ENCODE results near the gene RNF34. TPM values are rescaled to one million over a fixed set of nuclear protein-coding genes. Genes with fewer than 3 reads are reported as not detected.

The RNF34 gene
- total RNA-seq, 2 donors from 2014 or later, result 63.8 to 63.9 TPM

- Mint-ChIP-seq H3K4me1 (peaks cover 18% of the 10 kb centered on the region), H3K36me3 (ENCODE audit: low read depth) (no peaks in the 10 kb centered on the region), H3K4me3 (no peak overlapping the region), H3K27ac (peak overlapping the region; percentile 8), H3K27me3 (no peaks in the 10 kb centered on the region)
- peak; percentile 41 for ATAC-seq
- no peak for DNase-seq
- H3K9me3 ChIP-seq (ENCODE audit: control insufficient read depth, low read length, poor library complexity, severe bottlenecking), result no peaks in the 10 kb centered on the region
Observed at GRCh38 chr12:121451961-121452339, 52.0 kb downstream of the RNF34 start.

DNA sequence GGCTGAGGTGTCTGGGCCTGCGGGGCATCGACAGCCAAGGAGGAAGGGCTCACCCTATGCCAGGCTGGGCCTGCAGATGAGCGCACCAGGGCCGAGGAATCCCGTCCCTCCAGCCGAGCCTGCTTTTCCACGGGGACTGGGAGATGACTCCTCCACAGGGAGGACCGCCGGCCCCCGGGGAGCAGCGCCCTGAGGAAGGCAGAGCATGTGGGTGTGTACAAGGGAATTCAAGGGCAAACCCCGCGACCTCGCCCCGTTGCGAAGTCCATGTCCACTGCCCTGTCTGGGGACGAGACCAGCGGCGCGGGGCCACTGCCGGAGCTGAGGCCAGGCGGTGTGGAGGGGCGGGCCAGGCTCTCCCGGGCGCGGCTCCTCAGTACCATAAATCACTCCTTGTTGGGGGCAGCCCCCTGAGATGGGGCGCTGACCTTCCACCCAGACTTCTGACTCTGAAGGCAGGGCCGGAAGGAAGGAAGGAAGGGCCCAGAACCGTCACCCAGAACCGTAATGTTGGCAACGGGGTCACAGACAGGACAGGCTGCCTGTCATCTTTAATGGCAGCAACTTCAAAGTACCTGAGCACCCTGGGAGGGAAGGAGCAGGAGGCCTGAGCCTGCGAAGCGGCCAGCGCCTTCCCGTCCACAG is 52.5 kb downstream of the RNF34 start:
- H3K4me3 Mint-ChIP-seq, result no peak overlapping the region
- no peaks in the 10 kb centered on the region for H3K9me3 ChIP-seq (ENCODE audit: control insufficient read depth, low read length, poor library complexity, severe bottlenecking)
- H3K4me1 Mint-ChIP-seq, result peaks cover 19% of the 10 kb centered on the region
- H3K27me3 Mint-ChIP-seq, result no peaks in the 10 kb centered on the region
- ATAC-seq (peak; percentile 35), DNase-seq (no peak)
- H3K36me3 Mint-ChIP-seq (ENCODE audit: low read depth), result no peaks in the 10 kb centered on the region
- H3K27ac Mint-ChIP-seq, result peak overlapping the region; percentile 8

DNA sequence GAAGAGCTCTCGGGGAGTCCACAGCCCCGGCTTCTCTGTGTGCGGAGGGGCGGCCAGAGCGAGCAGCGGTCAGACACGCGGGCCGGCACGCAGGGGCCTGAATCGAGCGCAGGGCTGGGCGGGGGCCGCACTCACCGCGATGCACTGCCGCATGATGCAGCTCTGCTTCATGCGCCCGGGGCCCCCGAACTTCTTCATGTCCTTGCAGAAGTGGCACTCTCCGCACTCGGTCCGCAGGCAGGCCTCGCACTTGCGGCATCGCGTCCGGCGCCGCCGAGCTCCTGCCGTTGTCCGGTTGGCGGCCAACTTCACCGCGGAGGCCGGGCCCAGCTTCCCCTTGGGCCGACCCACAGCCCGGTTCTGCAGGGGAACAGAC is 53.1 kb downstream of the RNF34 start:
- Mint-ChIP-seq H3K4me3 (no peak overlapping the region), H3K27ac (no peak overlapping the region), H3K4me1 (peaks cover 22% of the 10 kb centered on the region), H3K27me3 (no peaks in the 10 kb centered on the region), H3K36me3 (ENCODE audit: low read depth) (no peaks in the 10 kb centered on the region)
- ATAC-seq (no peak), DNase-seq (no peak)
- H3K9me3 ChIP-seq (ENCODE audit: control insufficient read depth, low read length, poor library complexity, severe bottlenecking), result no peaks in the 10 kb centered on the region

DNA sequence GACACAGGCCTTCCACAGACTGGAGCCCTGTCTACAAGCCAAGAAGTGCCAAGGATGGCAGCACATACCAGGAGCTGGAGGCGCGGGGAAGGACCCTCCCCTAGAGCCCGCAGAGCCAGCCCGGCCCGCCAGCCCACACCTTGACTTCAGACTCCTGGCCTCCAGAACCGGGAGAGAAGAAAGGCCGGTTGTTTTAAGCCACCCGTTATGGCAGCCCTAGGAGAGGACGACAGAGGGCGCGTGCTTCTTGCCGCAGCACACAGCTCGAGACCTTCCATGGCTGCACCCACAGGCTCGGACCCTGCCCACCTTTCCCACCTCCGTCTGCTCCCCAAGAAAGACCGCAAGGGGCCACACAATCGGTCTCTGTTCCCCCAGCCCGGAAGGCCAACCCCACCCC is 53.7 kb downstream of the RNF34 start:
- Mint-ChIP-seq H3K4me3 (no peak overlapping the region), H3K4me1 (peaks cover 22% of the 10 kb centered on the region), H3K36me3 (ENCODE audit: low read depth) (no peaks in the 10 kb centered on the region), H3K27ac (peak overlapping the region; percentile 47), H3K27me3 (no peaks in the 10 kb centered on the region)
- no peak for DNase-seq
- no peak for ATAC-seq
- no peaks in the 10 kb centered on the region for H3K9me3 ChIP-seq (ENCODE audit: control insufficient read depth, low read length, poor library complexity, severe bottlenecking)

GRCh38 chr12:121454921-121455320 is 55.0 kb downstream of the RNF34 start:
- H3K27me3 Mint-ChIP-seq, result no peaks in the 10 kb centered on the region
- H3K4me3 Mint-ChIP-seq, result no peak overlapping the region
- ATAC-seq (no peak), DNase-seq (no peak)
- H3K9me3 ChIP-seq (ENCODE audit: control insufficient read depth, low read length, poor library complexity, severe bottlenecking), result no peaks in the 10 kb centered on the region
- no peaks in the 10 kb centered on the region for H3K36me3 Mint-ChIP-seq (ENCODE audit: low read depth)
- H3K27ac Mint-ChIP-seq, result peak overlapping the region; percentile 19
- peaks cover 19% of the 10 kb centered on the region for H3K4me1 Mint-ChIP-seq

- Mint-ChIP-seq H3K27ac (no peak overlapping the region), H3K36me3 (ENCODE audit: low read depth) (no peaks in the 10 kb centered on the region), H3K4me1 (peaks cover 27% of the 10 kb centered on the region), H3K4me3 (no peak overlapping the region), H3K27me3 (no peaks in the 10 kb centered on the region)
- no peaks in the 10 kb centered on the region for H3K9me3 ChIP-seq (ENCODE audit: control insufficient read depth, low read length, poor library complexity, severe bottlenecking)
- no peak for ATAC-seq
- no peak for DNase-seq
Observed at GRCh38 chr12:121455766-121456420, 56.0 kb downstream of the RNF34 start.

- H3K36me3 Mint-ChIP-seq (ENCODE audit: low read depth), result no peaks in the 10 kb centered on the region
- DNase-seq, result no peak
- no peaks in the 10 kb centered on the region for H3K27me3 Mint-ChIP-seq
- H3K9me3 ChIP-seq (ENCODE audit: control insufficient read depth, low read length, poor library complexity, severe bottlenecking), result no peaks in the 10 kb centered on the region
- ATAC-seq, result no peak
- peak overlapping the region; percentile 66 for H3K27ac Mint-ChIP-seq
- H3K4me3 Mint-ChIP-seq, result no peak overlapping the region
- H3K4me1 Mint-ChIP-seq, result peaks cover 32% of the 10 kb centered on the region
Observed at GRCh38 chr12:121456551-121456950, 56.6 kb downstream of the RNF34 start.

DNA sequence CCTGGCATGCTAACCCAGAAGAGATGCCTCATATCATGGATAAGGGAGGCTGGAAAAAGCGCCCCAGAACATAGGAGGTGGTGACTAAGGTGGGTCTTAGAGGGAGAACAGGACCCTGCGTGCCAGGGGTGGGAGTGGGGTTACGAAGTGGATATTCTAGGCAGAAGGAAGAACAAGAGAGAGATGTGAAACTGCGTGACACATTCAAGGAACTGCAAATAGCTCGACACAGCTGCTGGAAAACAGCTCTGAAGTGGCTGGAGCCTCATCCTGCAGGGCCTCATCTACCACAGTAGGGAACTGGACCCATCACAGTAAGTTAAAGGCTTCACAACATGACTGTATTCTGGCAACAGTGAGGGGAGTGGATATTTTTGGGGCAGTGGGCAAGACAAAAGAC is 61.1 kb downstream of the RNF34 start:
- ATAC-seq, result no peak
- Mint-ChIP-seq H3K4me1 (peaks cover 31% of the 10 kb centered on the region), H3K4me3 (no peak overlapping the region), H3K36me3 (ENCODE audit: low read depth) (no peaks in the 10 kb centered on the region), H3K27ac (no peak overlapping the region), H3K27me3 (no peaks in the 10 kb centered on the region)
- H3K9me3 ChIP-seq (ENCODE audit: control insufficient read depth, low read length, poor library complexity, severe bottlenecking), result no peaks in the 10 kb centered on the region
- DNase-seq, result no peak

DNA sequence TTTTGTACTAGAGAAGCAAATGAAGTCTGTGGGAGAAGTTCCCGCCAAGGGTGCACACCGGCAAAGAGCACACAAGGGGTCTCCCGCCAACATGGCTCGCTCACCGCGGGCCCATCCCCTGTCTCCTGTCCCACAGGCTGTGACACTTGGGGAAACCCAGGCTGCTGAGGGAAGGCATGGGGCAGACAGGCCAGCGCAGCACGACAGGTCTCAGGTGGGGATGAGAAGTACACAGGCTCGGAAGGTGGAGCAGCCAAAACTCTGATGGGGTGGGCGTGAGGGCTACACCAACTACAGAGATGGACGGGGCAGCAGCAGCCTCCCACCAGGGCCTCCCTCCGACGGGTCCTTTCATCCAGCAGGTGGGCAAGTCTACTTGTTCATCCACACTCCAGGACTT is 64.4 kb downstream of the RNF34 start:
- ATAC-seq (no peak), DNase-seq (no peak)
- peak overlapping the region; percentile 41 for H3K4me3 Mint-ChIP-seq
- no peaks in the 10 kb centered on the region for H3K36me3 Mint-ChIP-seq (ENCODE audit: low read depth)
- H3K9me3 ChIP-seq (ENCODE audit: control insufficient read depth, low read length, poor library complexity, severe bottlenecking), result no peaks in the 10 kb centered on the region
- H3K27me3 Mint-ChIP-seq, result no peaks in the 10 kb centered on the region
- H3K4me1 Mint-ChIP-seq, result peaks cover 32% of the 10 kb centered on the region
- H3K27ac Mint-ChIP-seq, result no peak overlapping the region

- no peaks in the 10 kb centered on the region for H3K36me3 Mint-ChIP-seq (ENCODE audit: low read depth)
- ATAC-seq, result peak; percentile 0
Observed at GRCh38 chr12:121465921-121466793, 66.2 kb downstream of the RNF34 start.

DNA sequence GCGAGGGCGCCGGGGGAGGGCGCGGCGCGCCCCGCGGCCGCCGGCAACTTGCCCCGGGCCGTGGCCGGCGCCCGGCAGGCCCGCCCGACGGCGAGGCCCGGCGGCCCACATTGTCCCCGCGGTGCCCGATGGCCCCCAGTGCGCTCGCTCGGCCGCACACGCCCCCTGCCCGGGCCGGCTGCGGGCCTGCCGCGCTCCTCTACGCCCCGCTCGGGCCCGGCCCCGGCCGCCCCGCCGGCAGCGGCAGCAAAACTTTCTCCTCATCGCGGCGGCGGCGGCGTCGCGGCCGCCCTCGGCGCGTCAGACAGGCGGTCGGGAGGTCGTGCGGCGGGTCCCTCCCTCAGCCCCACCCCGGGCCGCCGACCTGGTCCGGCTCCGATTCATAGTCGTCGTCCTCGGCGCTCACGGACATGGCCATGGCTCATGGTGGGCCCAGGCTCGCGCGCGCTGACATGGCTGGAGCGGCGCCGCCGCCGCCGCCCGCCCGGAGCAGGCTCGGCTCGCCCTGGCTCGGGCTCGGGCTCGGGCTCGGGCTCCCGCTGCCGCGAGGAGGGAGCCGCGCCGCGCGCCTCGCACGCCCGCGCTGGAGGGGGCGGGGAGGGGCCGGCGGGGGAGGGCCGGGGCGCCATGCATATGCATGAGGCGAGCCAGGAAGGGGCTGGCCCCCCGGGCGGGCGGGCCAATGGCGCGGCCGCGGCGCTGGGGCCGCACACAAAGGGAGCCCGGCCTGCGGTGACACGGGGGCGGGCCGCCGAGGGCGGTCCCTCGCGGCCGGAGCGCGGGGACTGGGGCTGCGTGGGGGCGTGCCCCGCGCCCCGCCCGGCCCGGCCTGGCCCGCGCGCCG is 67.1 kb downstream of the RNF34 start:
- Mint-ChIP-seq H3K4me3 (peak overlapping the region; percentile 61), H3K27me3 (no peaks in the 10 kb centered on the region), H3K27ac (no peak overlapping the region), H3K4me1 (peaks cover 19% of the 10 kb centered on the region), H3K36me3 (ENCODE audit: low read depth) (no peaks in the 10 kb centered on the region)
- no peaks in the 10 kb centered on the region for H3K9me3 ChIP-seq (ENCODE audit: control insufficient read depth, low read length, poor library complexity, severe bottlenecking)
- peak; percentile 79 to 87 (median 85) for DNase-seq
- peak; percentile 90 for ATAC-seq

More at GRCh38 chr12:121465921-121466793, 66.2 kb downstream of the RNF34 start:
- H3K4me1 Mint-ChIP-seq, result peaks cover 25% of the 10 kb centered on the region
- peak overlapping the region; percentile 90 for H3K27ac Mint-ChIP-seq
- no peaks in the 10 kb centered on the region for H3K9me3 ChIP-seq (ENCODE audit: control insufficient read depth, low read length, poor library complexity, severe bottlenecking)
- no peaks in the 10 kb centered on the region for H3K27me3 Mint-ChIP-seq
- DNase-seq, result peak; percentile 18 to 48 (median 39)
- H3K4me3 Mint-ChIP-seq, result peak overlapping the region; percentile 96

DNA sequence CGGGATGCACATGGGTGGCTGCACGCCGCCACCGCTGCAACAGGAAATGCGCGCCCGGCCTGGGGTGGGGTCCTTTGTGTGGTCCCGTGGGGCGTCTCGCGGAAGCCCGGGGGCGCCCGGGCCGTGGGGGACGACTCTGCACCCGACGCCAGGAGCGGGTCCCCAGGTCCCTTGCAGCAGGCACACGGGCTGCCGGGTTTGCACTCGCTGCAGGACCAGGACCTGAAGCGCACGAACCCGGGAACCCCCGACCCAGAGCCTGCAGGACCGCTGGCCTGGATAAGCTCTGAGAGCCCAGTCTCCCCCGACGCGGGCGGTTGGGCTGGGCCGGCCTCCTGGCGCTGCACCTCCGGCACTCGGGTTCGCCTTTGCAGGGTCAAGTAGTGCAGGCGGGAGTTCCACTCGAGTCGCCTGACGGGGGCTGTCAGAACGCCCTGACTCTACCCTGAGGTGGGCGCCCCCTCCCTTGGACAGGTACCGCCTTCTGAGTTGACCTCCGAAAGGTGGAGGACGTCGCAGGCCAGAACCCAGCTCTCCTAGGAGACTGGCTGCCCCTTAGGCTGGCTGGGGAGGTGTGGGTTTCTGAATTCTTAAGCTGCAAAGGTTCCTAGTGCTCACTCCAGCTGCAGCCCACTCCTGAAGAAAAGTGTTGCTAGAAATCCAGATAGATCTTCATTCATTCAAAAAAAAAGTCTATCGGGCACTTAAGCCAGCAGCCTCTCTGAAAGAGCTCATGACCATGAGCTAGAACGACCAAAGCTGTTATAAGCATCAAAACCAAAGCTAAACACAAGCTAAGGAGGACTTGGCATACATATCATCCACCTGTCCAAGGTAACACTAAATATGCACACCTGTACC is 68.0 kb downstream of the RNF34 start:
- DNase-seq (no peak), ATAC-seq (no peak)
- peak overlapping the region; percentile 32 for H3K27ac Mint-ChIP-seq

More for the DNA sequence above, 68.0 kb downstream of the RNF34 start:
- Mint-ChIP-seq H3K27me3 (no peaks in the 10 kb centered on the region), H3K4me3 (peak overlapping the region; percentile 65), H3K36me3 (ENCODE audit: low read depth) (no peaks in the 10 kb centered on the region), H3K4me1 (peaks cover 19% of the 10 kb centered on the region)
- no peaks in the 10 kb centered on the region for H3K9me3 ChIP-seq (ENCODE audit: control insufficient read depth, low read length, poor library complexity, severe bottlenecking)
